Measurements from ENCODE around the gene VAT1.
"Not testable (repeated sequence)": the region's sequence is repeated elsewhere in the genome, so short reads cannot be mapped to it uniquely, and the experiment has no call there.

VAT1 gene

DNA sequence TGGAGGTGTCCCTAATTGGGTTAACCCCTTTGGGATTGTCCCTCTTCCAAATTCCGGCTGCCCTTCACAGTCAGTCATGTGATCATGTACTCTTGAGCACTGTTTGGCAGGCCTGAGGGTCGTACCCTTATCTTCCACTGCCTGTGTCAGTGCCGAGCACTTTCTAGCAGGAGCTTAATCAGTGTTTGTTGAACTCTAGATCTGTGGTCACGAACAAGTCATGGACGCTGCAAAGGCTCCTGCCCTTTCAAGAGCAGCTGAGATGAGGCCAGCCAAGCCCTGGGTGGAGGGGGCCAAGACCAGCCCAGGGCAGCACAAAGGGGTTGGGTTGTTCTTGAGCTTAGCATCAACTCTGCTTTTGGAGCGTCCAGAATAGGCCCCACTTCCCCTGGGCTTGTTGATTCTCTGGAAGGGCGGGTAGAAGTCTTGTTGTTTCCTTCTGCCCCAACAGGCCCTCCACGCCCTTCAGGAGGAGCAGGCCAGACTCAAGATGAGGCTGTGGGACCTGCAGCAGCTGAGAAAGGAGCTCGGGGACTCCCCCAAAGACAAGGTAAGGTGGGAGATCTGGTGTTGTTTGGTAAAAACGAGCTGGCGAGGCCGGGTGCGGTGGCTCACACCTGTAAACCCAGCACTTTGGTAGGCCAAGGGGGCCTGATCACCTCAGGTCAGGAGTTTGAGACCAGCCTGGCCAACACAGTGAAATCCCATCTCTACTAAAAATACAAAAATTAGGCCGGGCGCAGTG is 10.3 kb downstream of the VAT1 start:
- TF ChIP-seq, protein P1, sequence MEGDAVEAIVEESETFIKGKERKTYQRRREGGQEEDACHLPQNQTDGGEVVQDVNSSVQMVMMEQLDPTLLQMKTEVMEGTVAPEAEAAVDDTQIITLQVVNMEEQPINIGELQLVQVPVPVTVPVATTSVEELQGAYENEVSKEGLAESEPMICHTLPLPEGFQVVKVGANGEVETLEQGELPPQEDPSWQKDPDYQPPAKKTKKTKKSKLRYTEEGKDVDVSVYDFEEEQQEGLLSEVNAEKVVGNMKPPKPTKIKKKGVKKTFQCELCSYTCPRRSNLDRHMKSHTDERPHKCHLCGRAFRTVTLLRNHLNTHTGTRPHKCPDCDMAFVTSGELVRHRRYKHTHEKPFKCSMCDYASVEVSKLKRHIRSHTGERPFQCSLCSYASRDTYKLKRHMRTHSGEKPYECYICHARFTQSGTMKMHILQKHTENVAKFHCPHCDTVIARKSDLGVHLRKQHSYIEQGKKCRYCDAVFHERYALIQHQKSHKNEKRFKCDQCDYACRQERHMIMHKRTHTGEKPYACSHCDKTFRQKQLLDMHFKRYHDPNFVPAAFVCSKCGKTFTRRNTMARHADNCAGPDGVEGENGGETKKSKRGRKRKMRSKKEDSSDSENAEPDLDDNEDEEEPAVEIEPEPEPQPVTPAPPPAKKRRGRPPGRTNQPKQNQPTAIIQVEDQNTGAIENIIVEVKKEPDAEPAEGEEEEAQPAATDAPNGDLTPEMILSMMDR (conservative IDR thresholded peaks at IDR 0.05; ENCODE audit: low read depth) = no peak
- H3K27ac ChIP-seq = peak overlapping the region; percentile 31
- ChIA-PET CTCF (no interaction called here), POLR2A (ENCODE audit: low non-redundant PET) (no interaction called here)
- DNase-seq (ENCODE audit: low spot score) = no peak

DNA sequence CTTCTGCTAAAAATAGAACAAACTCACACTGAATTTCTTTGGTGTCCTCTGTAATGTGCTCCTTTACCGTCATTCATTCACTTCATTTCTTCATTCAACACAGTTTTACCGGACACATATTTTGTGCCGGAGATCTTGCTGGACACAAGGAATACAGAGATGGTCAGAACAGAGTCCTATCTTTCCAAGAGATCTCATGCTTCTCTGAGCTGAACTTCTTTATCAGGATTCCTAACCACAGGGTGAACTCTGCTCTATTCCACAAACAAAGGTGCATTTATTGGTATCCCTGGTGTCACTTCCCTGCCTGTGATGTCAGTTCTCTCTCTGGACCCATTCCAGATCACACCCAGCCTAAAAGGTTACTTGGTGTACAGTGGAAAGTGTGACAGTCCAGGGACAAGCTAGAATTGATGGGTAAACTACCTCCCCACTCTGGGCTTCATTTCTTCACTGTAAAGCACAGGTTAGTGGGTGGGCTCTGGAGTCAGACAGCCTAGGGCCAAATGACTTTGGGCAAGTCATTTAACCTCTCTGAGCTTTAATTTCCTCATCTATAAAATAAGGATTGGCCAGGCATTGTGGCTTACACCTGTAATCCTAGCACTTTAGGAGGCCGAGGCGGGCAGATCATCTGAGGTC is 11.4 kb downstream of the VAT1 start:
- DNase-seq (ENCODE audit: low spot score) = no peak
- ChIA-PET CTCF (no interaction called here), POLR2A (ENCODE audit: low non-redundant PET) (no interaction called here)
- TF ChIP-seq, protein P1 (conservative IDR thresholded peaks at IDR 0.05; ENCODE audit: low read depth) = no peak
- H3K27ac ChIP-seq = no peak overlapping the region

DNA sequence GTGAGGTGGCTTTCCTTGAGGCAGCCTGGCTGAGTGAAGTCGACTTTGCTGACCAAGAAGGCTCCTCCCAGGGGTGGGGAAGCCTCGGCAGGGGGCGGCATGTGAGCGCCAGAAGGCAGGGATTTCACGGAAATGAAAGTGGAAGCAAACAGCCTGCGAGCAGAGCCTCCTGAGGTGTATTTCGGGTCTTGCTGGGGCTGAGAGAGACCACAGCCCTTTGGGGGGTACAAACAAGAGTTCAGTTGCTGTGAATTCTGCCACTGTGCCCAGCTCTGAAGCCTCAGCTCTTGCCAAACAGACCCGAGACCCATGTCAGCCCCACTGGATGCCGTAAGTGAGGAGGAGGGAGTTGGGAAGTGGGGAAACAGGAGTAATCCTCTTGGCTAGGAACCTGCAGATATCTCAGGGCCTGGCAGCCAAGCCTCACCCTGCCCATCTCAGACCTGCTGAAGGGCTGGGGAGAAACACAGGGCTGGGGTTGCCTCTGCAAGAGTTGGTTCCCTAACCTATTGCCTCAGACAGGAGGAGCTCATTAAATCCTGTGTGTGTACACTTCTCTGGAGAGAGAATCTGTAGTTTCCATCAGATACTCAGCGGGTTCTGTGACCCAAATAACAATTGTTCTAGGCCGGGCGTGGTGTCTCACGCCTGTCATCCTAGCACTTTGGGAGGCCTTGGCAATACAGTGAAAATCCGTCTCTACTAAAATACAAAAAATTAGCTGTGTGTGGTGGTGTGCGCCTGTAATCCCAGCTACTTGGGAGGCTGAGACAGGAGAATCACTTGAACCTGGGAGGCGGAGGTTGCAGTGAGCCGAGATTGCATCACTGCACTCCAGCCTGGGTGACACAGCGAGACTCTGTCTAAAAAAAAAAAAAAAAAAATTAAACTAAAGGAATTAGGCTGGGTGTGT is 15.3 kb downstream of the VAT1 start, which contains the start of gene IFI35:
TSS of gene IFI35 (plus strand) at position 146 of the 913 bp plus-strand sequence. CDS start at position 310, 164 bp downstream.
- DNase-seq (ENCODE audit: low spot score) = peak; percentile 71
- CTCF ChIA-PET = no interaction called here
- H3K27ac ChIP-seq = peak within 1 kb of the TSS; percentile 95
- POLR2A ChIA-PET (ENCODE audit: low non-redundant PET) = no interaction called here
- TF ChIP-seq, protein P1 (conservative IDR thresholded peaks at IDR 0.05; ENCODE audit: low read depth) = peak; percentile 28; the same call in 1 of the 2 replicates

DNA sequence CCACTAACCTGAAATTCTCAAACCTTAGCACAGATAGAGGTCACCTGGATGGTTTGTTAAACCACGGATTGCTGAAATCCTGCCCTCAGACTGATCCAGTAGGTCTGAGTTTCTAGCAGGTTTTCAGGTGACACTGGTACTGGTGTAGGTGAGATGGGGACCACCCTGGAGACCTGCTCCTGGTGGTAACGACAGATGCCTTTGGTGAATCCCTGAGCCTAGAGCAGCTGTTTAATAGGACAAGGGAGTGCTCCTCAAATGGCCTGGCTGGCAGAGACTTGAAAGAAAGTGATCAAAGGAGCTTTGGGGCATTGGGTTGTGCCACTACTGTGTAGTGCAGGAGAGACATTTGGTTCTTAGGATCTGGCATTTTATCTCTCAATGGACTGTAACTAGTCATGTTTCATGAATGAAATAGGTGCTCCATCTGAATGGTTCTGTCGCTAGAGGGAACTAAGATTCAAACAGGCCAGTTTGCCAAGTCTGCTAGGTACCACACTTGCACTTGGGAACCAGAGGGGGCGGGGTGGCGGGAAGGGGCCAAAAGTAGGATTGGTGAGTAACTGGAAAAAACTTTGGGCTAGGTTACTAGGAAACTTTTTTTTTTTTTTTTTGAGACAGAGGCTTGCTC is 18.5 kb downstream of the VAT1 start:
- CTCF ChIA-PET = interaction anchor here (0.6 kb wide), 1 partner anchor 558 kb away, joined by 5 read pairs; no protein-coding TSS in a partner anchor
- no peak for DNase-seq (ENCODE audit: low spot score)
- POLR2A ChIA-PET (ENCODE audit: low non-redundant PET) = interaction anchor here (0.7 kb wide), 1 partner anchor 40 kb away, joined by 3 read pairs; no protein-coding TSS in a partner anchor
- H3K27ac ChIP-seq = peak overlapping the region; percentile 90
- TF ChIP-seq, protein P1 (conservative IDR thresholded peaks at IDR 0.05; ENCODE audit: low read depth) = no peak; the same call in 1 of the 2 replicates

DNA sequence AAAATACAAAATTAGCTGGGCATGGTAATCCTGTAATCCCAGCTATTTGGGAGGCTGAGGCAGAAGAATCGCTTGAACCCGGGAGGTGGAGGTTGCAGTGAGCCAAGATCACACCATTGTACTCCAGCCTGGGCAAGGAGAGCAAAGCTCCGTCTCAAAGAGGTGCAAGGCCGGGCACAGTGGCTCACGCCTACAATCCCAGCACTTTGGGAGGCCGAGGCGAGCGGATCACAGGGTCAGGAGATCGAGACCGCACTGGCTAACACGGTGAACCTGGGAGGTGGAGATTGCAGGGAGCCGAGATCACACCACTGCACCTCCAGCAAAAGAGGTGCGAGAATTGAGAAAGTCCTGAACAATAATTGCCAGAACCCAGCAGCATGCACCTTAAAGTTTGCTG is 21.3 kb downstream of the VAT1 start:
- H3K27ac ChIP-seq = peak overlapping the region; percentile 90
- POLR2A ChIA-PET (ENCODE audit: low non-redundant PET); CTCF ChIA-PET; DNase-seq (ENCODE audit: low spot score): not testable (repeated sequence)

DNA sequence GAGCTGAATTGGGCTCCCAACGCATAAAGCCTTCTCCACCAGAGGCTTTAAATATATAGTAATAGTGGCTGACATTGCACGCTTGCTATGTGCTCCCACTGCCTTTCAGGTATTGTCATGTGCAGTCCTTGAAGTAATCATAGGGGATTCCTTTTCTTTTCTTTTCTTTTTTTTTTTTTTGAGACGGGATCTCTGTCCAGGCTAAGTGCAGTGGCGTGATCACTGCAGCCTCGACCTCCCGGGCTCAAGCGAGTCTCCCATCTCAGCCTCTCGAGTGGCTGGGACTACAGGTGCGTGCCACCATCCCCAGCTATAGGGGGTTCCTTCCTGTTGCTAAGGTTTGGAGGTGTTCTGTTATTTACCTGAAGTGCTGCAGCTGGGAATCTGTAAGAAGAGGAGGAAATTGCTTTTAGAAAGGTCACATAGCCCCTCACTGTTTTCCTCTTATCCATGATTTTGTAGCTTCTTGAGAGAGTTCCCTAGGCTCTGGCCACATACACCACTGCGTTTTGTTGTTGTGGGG is 23.1 kb downstream of the VAT1 start:
- ChIA-PET POLR2A (ENCODE audit: low non-redundant PET) (interaction anchor here (0.5 to 1.5 kb wide), 3 partner anchors 130 to 458 kb away, joined by 4 to 5 read pairs (median 4); partner anchors contain the start of gene PSME3), CTCF (no interaction called here)
- TF ChIP-seq, protein P1 (conservative IDR thresholded peaks at IDR 0.05; ENCODE audit: low read depth) = no peak
- H3K27ac ChIP-seq = peak overlapping the region; percentile 89
- no peak for DNase-seq (ENCODE audit: low spot score)

All from RWPE1 (cell line).